ENCODE measurements around the gene APLF.

APLF gene

GRCh38 chr2:68428746-68429145, 38.6 kb upstream of the APLF start:
- Histone ChIP-seq H3K27ac (ENCODE audit: low read depth, low read length) (no peak overlapping the region), H3K4me3 (ENCODE audit: low read depth, low read length) (no peak overlapping the region), H3K36me3 (ENCODE audit: insufficient read depth, low read length) (no peaks in the 10 kb centered on the region), H2AFZ (ENCODE audit: low read length, unreplicated experiment) (no peak overlapping the region), H3K4me1 (ENCODE audit: control insufficient read depth, insufficient read depth, low read length, unreplicated experiment) (no peaks in the 10 kb centered on the region), H3K79me2 (ENCODE audit: control insufficient read depth, insufficient read depth, low read length, unreplicated experiment) (no peaks in the 10 kb centered on the region), H3K27me3 (ENCODE audit: insufficient read depth, low read length) (peaks cover 15% of the 10 kb centered on the region; the same call in 1 of the 2 replicates)

- Histone ChIP-seq H3K79me2 (ENCODE audit: control insufficient read depth, insufficient read depth, low read length, unreplicated experiment) (no peaks in the 10 kb centered on the region), H3K4me3 (ENCODE audit: low read depth, low read length) (no peak overlapping the region)
Observed at GRCh38 chr2:68429311-68429826, 38.0 kb upstream of the APLF start.

GRCh38 chr2:68431316-68431972, 35.9 kb upstream of the APLF start:
- H2AFZ ChIP-seq (ENCODE audit: low read length, unreplicated experiment) = no peak overlapping the region
- H3K79me2 ChIP-seq (ENCODE audit: control insufficient read depth, insufficient read depth, low read length, unreplicated experiment) = no peaks in the 10 kb centered on the region
- peaks cover 6% of the 10 kb centered on the region for H3K4me1 ChIP-seq (ENCODE audit: control insufficient read depth, insufficient read depth, low read length, unreplicated experiment)
- no peaks in the 10 kb centered on the region for H3K27me3 ChIP-seq (ENCODE audit: insufficient read depth, low read length)
- no peak overlapping the region for H3K4me3 ChIP-seq (ENCODE audit: low read depth, low read length)
- no peaks in the 10 kb centered on the region for H3K36me3 ChIP-seq (ENCODE audit: insufficient read depth, low read length)
- H3K27ac ChIP-seq (ENCODE audit: low read depth, low read length) = no peak overlapping the region

More at GRCh38 chr2:68429311-68429826, 38.0 kb upstream of the APLF start:
- no peaks in the 10 kb centered on the region for H3K4me1 ChIP-seq (ENCODE audit: control insufficient read depth, insufficient read depth, low read length, unreplicated experiment)
- H3K27ac ChIP-seq (ENCODE audit: low read depth, low read length) = no peak overlapping the region
- peaks cover 12% of the 10 kb centered on the region; the same call in 1 of the 2 replicates for H3K27me3 ChIP-seq (ENCODE audit: insufficient read depth, low read length)
- H3K36me3 ChIP-seq (ENCODE audit: insufficient read depth, low read length) = no peaks in the 10 kb centered on the region
- H2AFZ ChIP-seq (ENCODE audit: low read length, unreplicated experiment) = no peak overlapping the region

- H3K79me2 ChIP-seq (ENCODE audit: control insufficient read depth, insufficient read depth, low read length, unreplicated experiment) = no peaks in the 10 kb centered on the region
- H3K27me3 ChIP-seq (ENCODE audit: insufficient read depth, low read length) = no peaks in the 10 kb centered on the region
- peaks cover 6% of the 10 kb centered on the region for H3K4me1 ChIP-seq (ENCODE audit: control insufficient read depth, insufficient read depth, low read length, unreplicated experiment)
- H2AFZ ChIP-seq (ENCODE audit: low read length, unreplicated experiment) = no peak overlapping the region
- H3K36me3 ChIP-seq (ENCODE audit: insufficient read depth, low read length) = no peaks in the 10 kb centered on the region
- H3K27ac ChIP-seq (ENCODE audit: low read depth, low read length) = no peak overlapping the region
- H3K4me3 ChIP-seq (ENCODE audit: low read depth, low read length) = no peak overlapping the region
Observed at GRCh38 chr2:68432696-68433658, 34.4 kb upstream of the APLF start.

GRCh38 chr2:68434981-68435380, 32.4 kb upstream of the APLF start:
- Histone ChIP-seq H3K4me3 (ENCODE audit: low read depth, low read length) (no peak overlapping the region), H3K79me2 (ENCODE audit: control insufficient read depth, insufficient read depth, low read length, unreplicated experiment) (no peaks in the 10 kb centered on the region), H3K36me3 (ENCODE audit: insufficient read depth, low read length) (no peaks in the 10 kb centered on the region), H3K27ac (ENCODE audit: low read depth, low read length) (no peak overlapping the region), H2AFZ (ENCODE audit: low read length, unreplicated experiment) (no peak overlapping the region), H3K4me1 (ENCODE audit: control insufficient read depth, insufficient read depth, low read length, unreplicated experiment) (peaks cover 6% of the 10 kb centered on the region), H3K27me3 (ENCODE audit: insufficient read depth, low read length) (no peaks in the 10 kb centered on the region)

- H3K27ac ChIP-seq (ENCODE audit: low read depth, low read length) = no peak overlapping the region
- H3K36me3 ChIP-seq (ENCODE audit: insufficient read depth, low read length) = no peaks in the 10 kb centered on the region
- no peaks in the 10 kb centered on the region for H3K27me3 ChIP-seq (ENCODE audit: insufficient read depth, low read length)
- peaks cover 6% of the 10 kb centered on the region for H3K4me1 ChIP-seq (ENCODE audit: control insufficient read depth, insufficient read depth, low read length, unreplicated experiment)
- H2AFZ ChIP-seq (ENCODE audit: low read length, unreplicated experiment) = no peak overlapping the region
- H3K4me3 ChIP-seq (ENCODE audit: low read depth, low read length) = no peak overlapping the region
- H3K79me2 ChIP-seq (ENCODE audit: control insufficient read depth, insufficient read depth, low read length, unreplicated experiment) = no peaks in the 10 kb centered on the region
Observed at GRCh38 chr2:68435615-68436014, 31.8 kb upstream of the APLF start.

GRCh38 chr2:68436270-68436669, 31.1 kb upstream of the APLF start:
- H3K27me3 ChIP-seq (ENCODE audit: insufficient read depth, low read length) = no peaks in the 10 kb centered on the region
- H3K4me3 ChIP-seq (ENCODE audit: low read depth, low read length) = no peak overlapping the region
- no peak overlapping the region for H2AFZ ChIP-seq (ENCODE audit: low read length, unreplicated experiment)
- H3K4me1 ChIP-seq (ENCODE audit: control insufficient read depth, insufficient read depth, low read length, unreplicated experiment) = peaks cover 8% of the 10 kb centered on the region
- H3K79me2 ChIP-seq (ENCODE audit: control insufficient read depth, insufficient read depth, low read length, unreplicated experiment) = no peaks in the 10 kb centered on the region
- H3K36me3 ChIP-seq (ENCODE audit: insufficient read depth, low read length) = no peaks in the 10 kb centered on the region
- H3K27ac ChIP-seq (ENCODE audit: low read depth, low read length) = no peak overlapping the region

- Histone ChIP-seq H3K4me1 (ENCODE audit: control insufficient read depth, insufficient read depth, low read length, unreplicated experiment) (peaks cover 11% of the 10 kb centered on the region), H2AFZ (ENCODE audit: low read length, unreplicated experiment) (no peak overlapping the region)
Observed at GRCh38 chr2:68438455-68439303, 28.7 kb upstream of the APLF start.

GRCh38 chr2:68441179-68441993, 26.0 kb upstream of the APLF start:
- Histone ChIP-seq H3K79me2 (ENCODE audit: control insufficient read depth, insufficient read depth, low read length, unreplicated experiment) (no peaks in the 10 kb centered on the region), H2AFZ (ENCODE audit: low read length, unreplicated experiment) (peak overlapping the region; percentile 40), H3K4me1 (ENCODE audit: control insufficient read depth, insufficient read depth, low read length, unreplicated experiment) (peaks cover 5% of the 10 kb centered on the region), H3K27ac (ENCODE audit: low read depth, low read length) (no peak overlapping the region), H3K27me3 (ENCODE audit: insufficient read depth, low read length) (no peaks in the 10 kb centered on the region), H3K36me3 (ENCODE audit: insufficient read depth, low read length) (no peaks in the 10 kb centered on the region), H3K4me3 (ENCODE audit: low read depth, low read length) (no peak overlapping the region)

More at GRCh38 chr2:68438455-68439303, 28.7 kb upstream of the APLF start:
- no peaks in the 10 kb centered on the region for H3K36me3 ChIP-seq (ENCODE audit: insufficient read depth, low read length)
- no peak overlapping the region for H3K27ac ChIP-seq (ENCODE audit: low read depth, low read length)
- H3K79me2 ChIP-seq (ENCODE audit: control insufficient read depth, insufficient read depth, low read length, unreplicated experiment) = no peaks in the 10 kb centered on the region
- H3K4me3 ChIP-seq (ENCODE audit: low read depth, low read length) = no peak overlapping the region
- H3K27me3 ChIP-seq (ENCODE audit: insufficient read depth, low read length) = no peaks in the 10 kb centered on the region

Measured in ACC112 (cell line).